Middle frontal gyrus (tissue), 1 donor: ENCODE measurements around the gene NEGR1.

Experiments used
- DNase-seq: peaks from one replicate; pipeline ENCODE4 v3.0.0-alpha.2; 2015; ENCODE audit warnings: low spot score; ENCODE audit errors: extremely low spot score

Gene NEGR1

GRCh38 chr1:71399594-71399993, 882.7 kb downstream of the NEGR1 start:
- DNase-seq = no peak

DNA sequence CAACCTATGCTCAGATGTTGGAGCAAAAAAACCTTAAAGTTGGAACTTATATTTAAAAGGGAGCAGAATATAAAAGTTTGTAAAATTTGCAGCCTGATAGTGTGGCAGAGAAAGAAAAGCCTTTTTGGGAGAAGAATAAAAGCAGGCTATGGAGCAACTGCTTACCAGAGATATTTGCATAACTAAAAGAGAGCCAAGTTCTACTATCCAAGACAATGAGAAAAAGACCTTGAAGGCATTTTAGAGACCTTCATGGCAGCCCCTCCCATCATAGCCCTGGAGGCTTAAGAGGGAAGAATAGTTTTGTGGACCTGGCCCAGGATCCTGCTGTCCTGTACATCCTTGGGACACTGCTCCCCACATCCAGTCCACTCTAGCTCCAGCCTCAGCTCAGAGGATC, 889.0 kb downstream of the NEGR1 start:
- DNase-seq = no peak

DNA sequence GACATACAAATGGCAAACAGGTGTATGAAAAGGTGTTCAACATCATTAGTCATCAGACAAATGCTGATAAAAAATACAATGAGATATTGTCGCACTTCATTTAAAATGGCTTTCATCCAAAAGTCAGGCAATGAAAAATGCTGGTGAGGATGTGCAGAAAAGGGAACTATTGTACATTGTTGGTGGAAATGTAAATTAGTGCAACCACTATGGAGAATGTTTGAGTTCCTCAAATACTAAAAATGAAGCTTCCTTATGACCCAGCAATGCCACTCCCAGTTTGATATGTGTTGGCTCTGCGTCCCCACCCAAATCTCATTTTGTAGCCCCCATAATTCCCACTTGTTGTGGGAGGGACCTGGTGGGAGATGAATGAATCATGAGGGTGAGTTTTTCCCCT, 891.8 kb downstream of the NEGR1 start:
- DNase-seq = no peak

- DNase-seq = no peak
Observed at GRCh38 chr1:71377886-71378285, 904.5 kb downstream of the NEGR1 start.

DNA sequence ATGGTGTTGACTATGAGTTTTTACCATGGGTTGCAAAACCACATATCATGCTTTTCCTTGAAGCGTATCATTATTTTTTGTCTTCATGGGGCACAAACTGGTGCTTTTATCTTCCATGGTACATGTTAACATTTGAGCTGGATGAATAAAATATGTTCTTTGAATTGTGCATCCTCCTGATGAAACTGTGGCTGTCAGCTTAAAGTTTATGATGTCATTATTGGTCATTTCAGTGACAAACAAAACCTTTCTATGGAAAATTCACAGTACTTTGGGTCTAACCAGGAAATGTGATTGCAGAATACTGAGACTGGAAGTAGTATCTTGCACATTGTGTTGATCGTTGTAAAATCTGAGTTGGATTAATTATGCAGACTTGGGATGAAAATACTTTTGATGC, 909.8 kb downstream of the NEGR1 start:
- DNase-seq = no peak

GRCh38 chr1:71371581-71371980, 910.8 kb downstream of the NEGR1 start:
- no peak for DNase-seq

DNA sequence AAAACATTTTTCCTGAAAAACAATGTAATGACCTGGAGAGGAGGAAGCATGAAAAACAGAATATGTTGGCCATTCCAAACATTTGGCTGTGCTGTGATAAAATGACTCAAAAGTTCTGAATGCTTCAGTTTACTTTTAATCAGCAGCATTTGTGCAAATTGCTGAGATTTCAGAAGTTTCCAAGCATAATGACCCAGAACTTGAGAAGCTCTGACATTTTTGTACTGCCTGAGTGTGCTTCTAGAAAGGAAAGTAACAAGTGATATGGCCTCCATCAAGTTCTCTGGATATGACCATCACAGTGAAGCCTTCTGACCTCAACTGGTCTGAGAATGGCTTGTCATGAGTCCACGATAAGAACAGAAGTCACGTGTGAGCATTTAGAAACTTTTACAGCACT, 918.1 kb downstream of the NEGR1 start:
- DNase-seq = no peak

- no peak for DNase-seq
Observed at GRCh38 chr1:71362691-71363090, 919.6 kb downstream of the NEGR1 start.

DNA sequence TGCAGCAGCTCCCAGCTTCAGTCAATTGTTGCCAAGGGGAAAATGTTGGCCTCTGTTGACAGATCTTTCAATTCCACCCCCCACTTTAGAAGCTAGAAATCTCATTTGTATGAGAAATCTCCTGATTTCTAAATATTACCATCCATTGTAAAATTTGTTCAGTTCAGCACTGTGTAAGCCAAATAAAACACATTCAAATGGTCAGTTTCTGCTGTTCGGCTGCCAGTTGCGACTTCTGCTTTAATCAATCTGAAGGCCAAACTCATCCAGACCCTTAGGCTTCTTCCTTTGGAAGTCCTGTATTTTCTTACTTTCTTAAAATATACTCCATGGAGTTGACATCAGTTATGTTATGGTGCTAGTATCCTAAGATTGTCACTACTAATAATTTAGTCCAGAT, 920.3 kb downstream of the NEGR1 start:
- no peak for DNase-seq

DNA sequence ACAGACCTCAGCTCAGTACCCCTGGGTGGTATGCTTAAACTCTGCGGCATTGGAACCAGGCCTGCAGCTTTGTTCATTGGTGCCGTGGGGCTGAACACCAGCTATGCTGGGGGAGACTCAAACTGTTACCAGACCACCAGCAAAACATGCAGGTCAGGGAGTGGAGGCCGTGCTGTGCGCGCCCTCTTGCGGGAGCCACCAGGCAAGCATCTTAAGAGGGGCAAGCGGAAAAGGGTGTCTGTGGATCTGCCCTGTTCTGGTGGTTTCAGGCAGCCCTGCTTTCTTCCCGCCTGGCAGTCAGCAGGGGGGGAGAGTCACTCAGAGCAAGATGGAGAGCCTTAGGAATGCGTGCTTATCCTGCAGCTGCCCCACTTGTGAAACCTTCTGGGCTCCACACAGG, 924.6 kb downstream of the NEGR1 start:
- no peak for DNase-seq

GRCh38 chr1:71351438-71351837, 930.9 kb downstream of the NEGR1 start:
- peak; percentile 16 for DNase-seq

GRCh38 chr1:71350805-71351204, 931.5 kb downstream of the NEGR1 start:
- no peak for DNase-seq

GRCh38 chr1:71350330-71350729, 932.0 kb downstream of the NEGR1 start:
- no peak for DNase-seq
